Skeletal muscle cell (primary cell): ENCODE results near the gene GALNS.

Experiments
- DNase-seq: peaks from one replicate; pipeline ENCODE4 v3.0.0-alpha.2; 2010; ENCODE audit warnings: low read depth
- H3K4me3 ChIP-seq: 2 replicates; pipeline ENCODE4 v1.5.1; 2011; ENCODE audit warnings: low read depth, mild to moderate bottlenecking, control low read depth, low read length, moderate library complexity

The GALNS gene

GRCh38 chr16:88764080-88764479, 92.7 kb downstream of the GALNS start:
- no peak for DNase-seq
- no peak overlapping the region for H3K4me3 ChIP-seq
